Subcutaneous adipose tissue (tissue), 4 donors: ENCODE data around the gene TNF. TPM values are rescaled to one million over a fixed set of nuclear protein-coding genes. Genes with fewer than 3 reads are reported as not detected.

Experiments
- CTCF ChIP-seq: fragments of 450-650 bp; IDR thresholded peaks from one replicate; pipeline ENCODE4 v1.5.1; 2016; ENCODE audit warnings: low read depth, mild to moderate bottlenecking, control low read depth, antibody characterized with exemption, moderate library complexity
- total RNA-seq, 4 donors: library from RNA; depleted of rRNA; stranded (reverse); fragments of >200 nt; gene quantifications; one replicate each; pipeline ENCODE4 v1.1.0, GENCODE V29; 2016

TNF gene
- total RNA-seq, 4 donors from 2014 or later: 0.22 to 0.82 TPM; not detected in 2

- TF ChIP-seq CTCF: no peak
Measured at GRCh38 chr6:31580807-31581433, 5.6 kb downstream of the TNF start.

GRCh38 chr6:31581434-31582229 lies 6.3 kb downstream of the TNF start:
- TF ChIP-seq CTCF: no peak

- TF ChIP-seq CTCF: no peak
Measured at GRCh38 chr6:31582230-31582643, 6.9 kb downstream of the TNF start, which contains the start of gene LTB. Gene LTB, minus strand, starts transcription at chr6:31582424. Its CDS starts 7 bp downstream, at chr6:31582417.

- TF ChIP-seq CTCF: no peak
Measured at GRCh38 chr6:31585491-31585890, 10.1 kb downstream of the TNF start.

GRCh38 chr6:31586008-31586407 lies 10.6 kb downstream of the TNF start, which contains the start of gene LST1:
Gene LST1, plus strand, starts transcription at chr6:31586277. Its CDS starts 1,023 bp downstream, at chr6:31587300.
- no peak for TF ChIP-seq CTCF

- TF ChIP-seq CTCF: no peak
Measured at GRCh38 chr6:31586599-31587281, 11.4 kb downstream of the TNF start.
